GM19043 (cell line): ENCODE data around the gene NMB.
"Not testable (repeated sequence)": the region's sequence is repeated elsewhere in the genome, so short reads cannot be mapped to it uniquely, and the experiment has no call there.

Source experiments
- ATAC-seq: cut with Tn5 transposase; IDR thresholded peaks from one replicate; pipeline ENCODE4 v1.9.1; 2021; ENCODE audit warnings: low read depth; ENCODE audit not compliant: unreplicated experiment

The NMB gene

GRCh38 chr15:84658080-84658787 lies at the start of gene NMB:
TSS of gene NMB (minus strand) at chr15:84658199. CDS start at chr15:84658152, 47 bp downstream.
- peak; percentile 58 for ATAC-seq

- no peak for ATAC-seq
Observed at GRCh38 chr15:84703808-84704207, 45.8 kb upstream of the NMB start.

- no peak for ATAC-seq
Observed at GRCh38 chr15:84702961-84703482, 45.0 kb upstream of the NMB start.

- no peak for ATAC-seq
Observed at GRCh38 chr15:84699538-84700191, 41.7 kb upstream of the NMB start.

- ATAC-seq = no peak
Observed at GRCh38 chr15:84697236-84697990, 39.4 kb upstream of the NMB start.

- ATAC-seq = no peak
Observed at GRCh38 chr15:84696757-84697156, 38.8 kb upstream of the NMB start.

- ATAC-seq = no peak
Observed at GRCh38 chr15:84690342-84690741, 32.3 kb upstream of the NMB start.

- ATAC-seq = no peak
Observed at GRCh38 chr15:84689858-84690257, 31.9 kb upstream of the NMB start.

GRCh38 chr15:84686446-84686845 lies 28.4 kb upstream of the NMB start:
- not testable (repeated sequence) for ATAC-seq

GRCh38 chr15:84685304-84685703 lies 27.3 kb upstream of the NMB start:
- ATAC-seq = no peak

- no peak for ATAC-seq
Observed at GRCh38 chr15:84684092-84684491, 26.1 kb upstream of the NMB start.

- ATAC-seq = no peak
Observed at GRCh38 chr15:84681831-84682230, 23.8 kb upstream of the NMB start.

- ATAC-seq = no peak
Observed at GRCh38 chr15:84671211-84671610, 13.2 kb upstream of the NMB start.

- ATAC-seq = no peak
Observed at GRCh38 chr15:84669726-84670125, 11.7 kb upstream of the NMB start.

GRCh38 chr15:84668221-84668982 lies 10.4 kb upstream of the NMB start:
- no peak for ATAC-seq

- ATAC-seq = no peak
Observed at GRCh38 chr15:84666373-84666772, 8.4 kb upstream of the NMB start.

GRCh38 chr15:84661001-84661400 lies 3.0 kb upstream of the NMB start:
- no peak for ATAC-seq

- ATAC-seq = no peak
Observed at GRCh38 chr15:84659904-84660781, 2.1 kb upstream of the NMB start.

- no peak for ATAC-seq
Observed at GRCh38 chr15:84658788-84659411, 901 bp upstream of the NMB start.
